ENCODE results near the gene MYL9.

DNA sequence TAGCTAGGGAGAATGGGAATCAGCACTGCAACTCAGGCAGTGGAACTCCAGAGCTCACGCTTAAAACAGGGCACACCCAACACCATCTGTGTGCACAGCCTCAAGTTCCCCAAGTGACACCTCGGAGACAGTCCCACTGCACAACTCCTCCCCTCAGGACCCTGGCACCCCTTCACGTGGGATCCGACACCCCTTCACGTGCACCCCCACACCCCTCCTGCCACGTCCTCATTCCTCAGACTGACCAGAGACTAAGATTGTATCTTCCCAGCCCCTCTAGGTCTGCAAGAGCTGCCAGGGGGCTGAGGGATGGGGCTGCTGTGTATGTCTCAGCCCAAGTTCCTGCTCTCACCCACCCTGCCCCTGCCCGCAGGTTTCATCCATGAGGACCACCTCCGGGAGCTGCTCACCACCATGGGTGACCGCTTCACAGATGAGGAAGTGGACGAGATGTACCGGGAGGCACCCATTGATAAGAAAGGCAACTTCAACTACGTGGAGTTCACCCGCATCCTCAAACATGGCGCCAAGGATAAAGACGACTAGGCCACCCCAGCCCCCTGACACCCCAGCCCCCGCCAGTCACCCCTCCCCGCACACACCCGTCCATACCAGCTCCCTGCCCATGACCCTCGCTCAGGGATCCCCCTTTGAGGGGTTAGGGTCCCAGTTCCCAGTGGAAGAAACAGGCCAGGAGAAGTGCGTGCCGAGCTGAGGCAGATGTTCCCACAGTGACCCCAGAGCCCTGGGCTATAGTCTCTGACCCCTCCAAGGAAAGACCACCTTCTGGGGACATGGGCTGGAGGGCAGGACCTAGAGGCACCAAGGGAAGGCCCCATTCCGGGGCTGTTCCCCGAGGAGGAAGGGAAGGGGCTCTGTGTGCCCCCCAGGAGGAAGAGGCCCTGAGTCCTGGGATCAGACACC is 7.6 kb downstream of the MYL9 start:
- TF ChIP-seq CHD2 (IDR thresholded peaks at IDR 0.05; ENCODE audit: low read length, partially characterized antibody) (no peak), POLR2A (IDR thresholded peaks at IDR 0.05; ENCODE audit: low read length) (no peak), ESRRA (IDR thresholded peaks at IDR 0.05; ENCODE audit: borderline replicate concordance, low read length) (no peak), RCOR1 (IDR thresholded peaks at IDR 0.05; ENCODE audit: low read depth, low read length) (no peak), SREBF2 (IDR thresholded peaks at IDR 0.05) (no peak), CTCF (IDR thresholded peaks at IDR 0.05) (no peak), CHD4 (IDR thresholded peaks at IDR 0.05; ENCODE audit: borderline replicate concordance) (no peak)
- TF ChIP-seq, protein P1, sequence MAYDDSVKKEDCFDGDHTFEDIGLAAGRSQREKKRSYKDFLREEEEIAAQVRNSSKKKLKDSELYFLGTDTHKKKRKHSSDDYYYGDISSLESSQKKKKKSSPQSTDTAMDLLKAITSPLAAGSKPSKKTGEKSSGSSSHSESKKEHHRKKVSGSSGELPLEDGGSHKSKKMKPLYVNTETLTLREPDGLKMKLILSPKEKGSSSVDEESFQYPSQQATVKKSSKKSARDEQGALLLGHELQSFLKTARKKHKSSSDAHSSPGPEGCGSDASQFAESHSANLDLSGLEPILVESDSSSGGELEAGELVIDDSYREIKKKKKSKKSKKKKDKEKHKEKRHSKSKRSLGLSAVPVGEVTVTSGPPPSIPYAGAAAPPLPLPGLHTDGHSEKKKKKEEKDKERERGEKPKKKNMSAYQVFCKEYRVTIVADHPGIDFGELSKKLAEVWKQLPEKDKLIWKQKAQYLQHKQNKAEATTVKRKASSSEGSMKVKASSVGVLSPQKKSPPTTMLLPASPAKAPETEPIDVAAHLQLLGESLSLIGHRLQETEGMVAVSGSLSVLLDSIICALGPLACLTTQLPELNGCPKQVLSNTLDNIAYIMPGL (CRISPR knock-in tag; IDR thresholded peaks at IDR 0.05; ENCODE audit: borderline replicate concordance), result no peak

All from A549 (cell line).